Loucy (cell line): ENCODE measurements around the gene CTNNAL1.

Experiments used
- H2AFZ ChIP-seq: fragments of 200-600 bp; sonication (generic); 2 replicates; pipeline ENCODE4 v1.6.0; 2016; ENCODE audit warnings: antibody characterized with exemption, mild to moderate bottlenecking, low read length, moderate library complexity
- H3F3A ChIP-seq: fragments of 200-600 bp; 2 replicates; pipeline ENCODE4 v1.6.0; 2016; ENCODE audit warnings: antibody characterized with exemption, low read depth, mild to moderate bottlenecking
- H3K27me3 ChIP-seq: fragments of 200-600 bp; sonication (generic); 2 replicates; pipeline ENCODE4 v1.6.1; 2014; ENCODE audit warnings: low read length, mild to moderate bottlenecking; ENCODE audit not compliant: insufficient read depth, poor library complexity, severe bottlenecking
- H3K36me3 ChIP-seq: fragments of 200-600 bp; sonication (generic); 2 replicates; pipeline ENCODE4 v1.6.1; 2016; ENCODE audit warnings: low read length; ENCODE audit not compliant: insufficient read depth
- H3K4me1 ChIP-seq: fragments of 200-600 bp; sonication (generic); 2 replicates; pipeline ENCODE4 v1.5.1; 2014; ENCODE audit warnings: low read length, mild to moderate bottlenecking; ENCODE audit not compliant: insufficient read depth, poor library complexity, severe bottlenecking
- H3K4me2 ChIP-seq: fragments of 200-600 bp; sonication (generic); 2 replicates; pipeline ENCODE4 v1.6.0; 2014; ENCODE audit warnings: antibody characterized with exemption, low read length, low read depth, mild to moderate bottlenecking; ENCODE audit not compliant: poor library complexity, severe bottlenecking
- H3K4me3 ChIP-seq: fragments of 200-600 bp; sonication (generic); 2 replicates; pipeline ENCODE4 v1.5.1; 2014; ENCODE audit warnings: low read length, mild to moderate bottlenecking, mixed read lengths; ENCODE audit not compliant: poor library complexity, severe bottlenecking
- H3K79me2 ChIP-seq: fragments of 200-600 bp; sonication (generic); 2 replicates; pipeline ENCODE4 v1.6.1; 2014; ENCODE audit warnings: low read length; ENCODE audit not compliant: insufficient read depth
- H3K9ac ChIP-seq: fragments of 200-600 bp; sonication (generic); 2 replicates; pipeline ENCODE4 v1.6.0; 2014; ENCODE audit warnings: mild to moderate bottlenecking, low read depth, low read length, moderate library complexity; ENCODE audit not compliant: poor library complexity, severe bottlenecking
- H3K9me2 ChIP-seq: fragments of 200-600 bp; sonication (generic); replicated peaks from 2 replicates; pipeline ENCODE4 v1.6.1; 2016; ENCODE audit warnings: low read depth, low read length, mixed read lengths
- H3K9me3 ChIP-seq: fragments of 200-600 bp; sonication (generic); 2 replicates; pipeline ENCODE4 v1.6.1; 2014; ENCODE audit warnings: mild to moderate bottlenecking, antibody characterized with exemption, low read length, low read depth; ENCODE audit not compliant: insufficient read depth
- H4K20me1 ChIP-seq: fragments of 200-600 bp; sonication (generic); 2 replicates; pipeline ENCODE4 v1.6.0; 2014; ENCODE audit warnings: antibody characterized with exemption, low read length, mild to moderate bottlenecking; ENCODE audit not compliant: insufficient read depth, poor library complexity, severe bottlenecking
- CTCF ChIP-seq: fragments of 200-600 bp; sonication (generic); conservative IDR thresholded peaks from 2 replicates; pipeline ENCODE4 v1.5.1; 2014; ENCODE audit warnings: mild to moderate bottlenecking, antibody characterized with exemption, low read length
- EZH2phosphoT487 ChIP-seq: fragments of 200-600 bp; IDR thresholded peaks from 2 replicates; pipeline ENCODE4 v1.6.1; 2018; ENCODE audit warnings: antibody characterized with exemption, mild to moderate bottlenecking, moderate library complexity, borderline replicate concordance

The CTNNAL1 gene

GRCh38 chr9:109052416-109052815 is 39.1 kb upstream of the CTNNAL1 start:
- H3K4me3 ChIP-seq = no peak overlapping the region
- no peaks in the 10 kb centered on the region for H3K9me2 ChIP-seq
- peaks cover 80% of the 10 kb centered on the region for H3K36me3 ChIP-seq
- no peak overlapping the region for H3K4me2 ChIP-seq
- H3K79me2 ChIP-seq = no peaks in the 10 kb centered on the region
- TF ChIP-seq CTCF = no peak
- H4K20me1 ChIP-seq = no peaks in the 10 kb centered on the region
- no peak overlapping the region for H3K9ac ChIP-seq
- H3F3A ChIP-seq = no peaks in the 10 kb centered on the region
- H3K9me3 ChIP-seq = no peaks in the 10 kb centered on the region
- no peaks in the 10 kb centered on the region for H3K27me3 ChIP-seq
- H2AFZ ChIP-seq = no peak overlapping the region
- no peaks in the 10 kb centered on the region for H3K4me1 ChIP-seq

GRCh38 chr9:109051733-109052132 is 38.4 kb upstream of the CTNNAL1 start:
- Histone ChIP-seq H3F3A (no peaks in the 10 kb centered on the region), H3K4me3 (no peak overlapping the region), H2AFZ (no peak overlapping the region), H3K36me3 (peaks cover 81% of the 10 kb centered on the region), H3K79me2 (no peaks in the 10 kb centered on the region), H3K4me1 (no peaks in the 10 kb centered on the region), H3K9ac (no peak overlapping the region), H4K20me1 (no peaks in the 10 kb centered on the region), H3K4me2 (no peak overlapping the region), H3K9me2 (no peaks in the 10 kb centered on the region), H3K27me3 (no peaks in the 10 kb centered on the region), H3K9me3 (no peaks in the 10 kb centered on the region)
- TF ChIP-seq CTCF (no peak), EZH2phosphoT487 (no peak)

GRCh38 chr9:109050444-109050843 is 37.1 kb upstream of the CTNNAL1 start:
- H3K36me3 ChIP-seq = peaks cover 86% of the 10 kb centered on the region
- no peaks in the 10 kb centered on the region for H3K27me3 ChIP-seq
- TF ChIP-seq EZH2phosphoT487 (no peak), CTCF (no peak)
- H3F3A ChIP-seq = no peaks in the 10 kb centered on the region
- no peak overlapping the region for H3K4me2 ChIP-seq
- H3K4me3 ChIP-seq = no peak overlapping the region
- no peaks in the 10 kb centered on the region for H4K20me1 ChIP-seq
- H3K9ac ChIP-seq = no peak overlapping the region
- no peak overlapping the region for H2AFZ ChIP-seq
- H3K9me2 ChIP-seq = no peaks in the 10 kb centered on the region
- no peaks in the 10 kb centered on the region for H3K9me3 ChIP-seq
- H3K4me1 ChIP-seq = no peaks in the 10 kb centered on the region
- no peaks in the 10 kb centered on the region for H3K79me2 ChIP-seq
